GM18507 (cell line): ENCODE measurements around the gene SDHB.

Experiments used
- DNase-seq: peaks from one replicate; pipeline ENCODE4 v3.0.0; 2011; ENCODE audit warnings: low read depth; ENCODE audit not compliant: insufficient read length; ENCODE audit errors: extremely low spot score
- FAIRE-seq: peaks from 2 replicates; lab custom pipeline; 2011; peaks lifted over from hg19 to GRCh38; lab: Jason Lieb, UNC

Gene SDHB

GRCh38 chr1:16993521-16994038 lies 60.3 kb downstream of the SDHB start:
- no peak for FAIRE-seq

GRCh38 chr1:16992675-16993074 lies 61.2 kb downstream of the SDHB start:
- FAIRE-seq (no peak), DNase-seq (no peak)

More at GRCh38 chr1:16993521-16994038, 60.3 kb downstream of the SDHB start:
- no peak for DNase-seq

DNA sequence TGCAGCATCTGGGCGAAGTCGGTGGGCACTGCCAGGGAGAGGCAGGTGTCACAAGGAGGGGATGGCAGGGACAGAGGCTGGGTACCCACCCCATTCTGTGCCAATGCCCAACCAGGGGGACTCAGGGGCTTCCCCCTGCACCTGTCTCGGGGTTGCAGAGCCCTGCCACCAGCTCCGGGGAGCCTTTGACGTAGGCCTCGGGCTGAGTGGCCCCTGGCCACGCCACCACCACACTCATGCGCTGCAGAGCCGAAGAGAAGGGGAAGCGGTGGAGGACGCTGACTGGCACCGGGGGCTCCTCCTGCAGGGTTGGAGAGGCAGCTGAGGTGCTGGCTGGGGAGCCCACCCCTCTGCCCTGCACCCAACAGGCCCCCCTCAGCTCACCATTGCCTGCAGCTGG lies 61.7 kb downstream of the SDHB start:
- DNase-seq = no peak
- no peak for FAIRE-seq

- FAIRE-seq (no peak), DNase-seq (no peak)
Measured at GRCh38 chr1:16991571-16991970, 62.3 kb downstream of the SDHB start.

DNA sequence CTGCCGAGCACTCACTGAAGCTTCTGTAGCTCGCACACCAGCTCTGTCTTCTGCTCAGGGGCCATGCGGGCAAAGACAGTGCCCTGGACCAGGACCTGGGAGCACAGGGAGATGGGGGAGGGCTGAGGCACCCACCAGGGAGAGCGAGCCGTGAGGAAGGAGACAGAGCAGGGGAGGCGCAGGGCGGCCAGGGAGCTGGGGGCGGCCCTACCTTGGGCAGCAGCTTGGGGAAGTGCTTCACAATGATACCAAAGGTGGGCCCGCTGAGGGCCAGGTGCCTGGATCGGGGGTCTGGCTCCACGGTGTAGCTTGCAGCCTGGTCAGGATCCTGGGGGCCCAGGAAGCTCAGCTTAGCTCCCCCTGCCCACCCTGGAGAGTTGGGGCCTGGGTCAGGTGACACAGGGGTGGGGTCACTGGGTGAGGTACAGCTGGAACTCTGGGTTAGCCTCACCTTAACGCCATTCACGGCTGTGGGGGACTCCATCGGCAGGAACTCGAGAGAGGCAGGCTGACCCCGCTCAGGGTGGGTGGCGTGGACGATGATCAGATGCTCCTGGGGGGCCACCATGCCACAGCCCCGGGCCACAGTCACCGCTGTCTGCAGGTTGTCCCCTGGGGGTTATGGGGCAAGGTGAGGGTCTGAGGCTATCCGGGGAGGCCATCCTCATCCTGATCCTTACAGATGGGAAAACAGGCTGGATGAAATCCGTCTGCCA lies 64.0 kb downstream of the SDHB start:
- DNase-seq = no peak
- FAIRE-seq = no peak

- no peak for DNase-seq
- no peak for FAIRE-seq
Measured at GRCh38 chr1:16988210-16988609, 65.6 kb downstream of the SDHB start.

- no peak for DNase-seq
- FAIRE-seq = no peak
Measured at GRCh38 chr1:16986962-16987361, 66.9 kb downstream of the SDHB start.

- DNase-seq = no peak
- FAIRE-seq = no peak
Measured at GRCh38 chr1:16986560-16986959, 67.3 kb downstream of the SDHB start.

DNA sequence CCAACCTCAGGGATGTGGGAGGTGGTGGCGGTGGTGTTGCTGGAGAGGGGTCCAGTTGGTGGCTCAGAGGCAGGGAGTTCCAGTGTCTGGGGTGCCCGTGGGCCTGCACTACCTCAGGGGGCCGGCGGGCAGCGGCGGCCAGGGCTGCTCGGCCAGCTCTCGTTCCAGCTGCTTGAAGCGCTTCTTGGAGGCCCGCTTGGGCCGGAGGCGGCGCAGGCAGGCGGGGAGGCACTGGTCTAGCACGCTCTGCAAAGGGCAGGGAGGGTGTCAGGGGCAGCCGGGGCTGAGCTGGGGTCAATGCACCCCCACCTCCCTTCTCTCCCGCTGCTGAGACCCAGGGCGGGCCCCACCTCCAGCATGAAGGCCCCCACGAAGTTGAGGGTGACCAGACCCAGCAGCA lies 67.7 kb downstream of the SDHB start:
- no peak for DNase-seq
- no peak for FAIRE-seq

- FAIRE-seq (no peak), DNase-seq (no peak)
Measured at GRCh38 chr1:16984717-16985116, 69.1 kb downstream of the SDHB start.

- DNase-seq (no peak), FAIRE-seq (no peak)
Measured at GRCh38 chr1:16983649-16984048, 70.2 kb downstream of the SDHB start.

- FAIRE-seq (no peak), DNase-seq (no peak)
Measured at GRCh38 chr1:16982902-16983301, 70.9 kb downstream of the SDHB start.

DNA sequence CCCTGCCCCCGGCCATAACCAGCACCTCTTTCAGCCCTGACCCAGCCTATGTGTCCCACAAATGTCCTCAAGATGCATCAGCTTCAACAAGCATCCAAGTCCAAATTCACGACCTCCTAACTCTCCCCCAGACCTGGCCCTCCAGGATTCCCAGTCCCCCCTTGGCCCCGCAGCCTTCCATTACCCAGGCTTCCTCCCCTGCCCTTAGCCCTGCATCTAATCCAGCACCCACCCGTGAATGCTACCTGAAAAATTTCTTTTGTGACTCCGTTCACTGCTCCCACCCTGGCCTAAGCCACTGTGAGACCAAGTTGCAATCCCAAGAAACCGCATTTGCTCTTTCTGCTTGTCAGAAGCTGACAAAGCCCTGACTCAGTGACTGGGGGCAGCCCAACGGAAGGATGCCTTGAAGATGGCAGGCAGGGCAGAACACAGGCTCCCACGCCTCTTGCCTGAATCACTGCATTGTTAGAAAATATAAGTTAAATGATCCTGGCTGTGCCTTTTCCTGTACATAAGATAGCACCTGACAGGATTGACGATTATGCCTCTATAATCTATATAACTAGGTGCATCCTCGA lies 72.5 kb downstream of the SDHB start:
- FAIRE-seq = no peak

DNA sequence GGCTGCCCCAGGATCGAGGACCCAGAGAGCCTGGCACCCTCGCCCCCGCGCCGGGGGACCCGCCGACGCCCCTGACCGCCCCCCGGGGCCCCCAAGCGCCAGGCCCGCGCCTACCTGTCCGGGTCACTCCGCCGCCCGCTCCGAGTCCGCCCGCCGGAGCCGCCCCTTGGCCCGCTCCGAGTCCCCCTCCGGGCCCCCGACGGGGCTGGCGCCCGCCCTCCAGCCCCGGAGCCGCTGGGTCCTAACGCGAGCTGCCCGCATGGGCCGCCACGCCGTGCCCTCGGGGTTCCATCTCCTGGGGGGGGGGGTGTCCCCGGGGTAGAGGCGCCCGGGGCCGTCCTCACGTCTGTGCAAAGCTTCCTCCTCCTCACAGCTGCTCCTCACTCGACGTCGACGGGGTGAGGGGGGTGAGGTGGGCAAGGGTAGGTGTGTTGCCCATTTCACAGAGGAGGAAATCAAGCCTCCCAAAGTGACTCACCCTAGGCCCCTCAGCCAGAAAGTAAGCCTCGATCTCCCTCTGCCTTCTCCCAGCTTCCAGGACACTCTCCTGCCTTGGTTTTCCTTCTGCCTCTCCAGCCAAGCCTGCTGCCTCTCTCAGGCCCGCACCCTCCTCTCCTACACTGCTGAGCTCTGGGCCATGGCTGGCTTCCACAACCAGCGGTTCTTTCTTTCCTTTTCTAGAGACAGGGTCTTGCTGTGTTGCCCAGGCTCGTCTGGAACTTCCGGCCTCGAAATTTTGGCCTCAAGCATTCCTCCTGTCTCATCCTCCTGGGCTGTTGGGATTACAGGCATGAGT lies 73.2 kb downstream of the SDHB start, which contains the start of gene MFAP2:
MFAP2 (minus strand) TSS at position 148 of the 796 bp plus-strand sequence. CDS start 2,347 bp downstream, outside the sequence.
- DNase-seq (no peak), FAIRE-seq (no peak)

More for the DNA sequence above, 72.5 kb downstream of the SDHB start:
- DNase-seq = no peak

DNA sequence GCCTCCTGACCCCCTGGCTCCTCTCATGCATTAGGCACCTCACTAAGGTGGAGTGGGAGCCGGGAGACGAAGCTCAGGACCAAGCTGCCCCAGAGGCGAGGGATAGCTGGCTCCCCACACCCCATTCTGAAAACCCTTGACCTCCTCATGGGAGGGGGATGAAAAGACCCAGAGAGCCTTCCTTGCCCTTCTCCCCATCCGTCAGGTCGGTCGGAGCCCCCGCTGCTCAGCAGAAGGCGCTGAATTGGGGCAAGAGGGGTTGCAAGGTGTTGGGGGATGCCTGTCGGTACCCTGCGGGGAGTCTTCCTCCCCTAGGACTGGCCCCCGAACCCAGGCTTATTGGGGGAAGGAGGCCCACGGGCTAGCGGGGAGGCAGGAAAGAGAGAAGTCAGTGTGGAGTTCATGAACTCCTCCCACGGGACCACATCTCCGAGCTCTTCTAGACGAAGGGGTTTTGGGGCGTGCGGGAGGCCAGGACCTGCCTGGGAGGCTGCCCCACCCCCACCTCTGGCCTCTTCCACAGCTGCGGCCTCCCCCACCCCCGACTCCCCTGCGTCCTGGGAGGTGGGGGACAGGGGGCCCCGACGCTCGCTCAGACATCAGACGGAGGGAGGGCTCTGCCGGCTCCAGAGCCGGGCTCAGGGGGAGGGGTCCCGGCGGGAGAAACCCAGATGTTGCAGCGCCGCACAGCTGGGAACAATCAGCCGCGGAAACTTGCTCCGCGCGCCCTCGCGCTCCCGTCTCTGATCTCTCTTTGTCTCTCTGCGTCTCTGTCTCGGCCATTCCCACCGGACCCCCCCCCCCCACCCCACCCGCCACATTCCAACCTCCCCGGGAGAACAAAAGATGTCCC lies 74.1 kb downstream of the SDHB start:
- FAIRE-seq = no peak

GRCh38 chr1:16978567-16979474 lies 75.0 kb downstream of the SDHB start:
- DNase-seq = no peak
- FAIRE-seq = no peak

More for the DNA sequence above, 74.1 kb downstream of the SDHB start:
- no peak for DNase-seq

DNA sequence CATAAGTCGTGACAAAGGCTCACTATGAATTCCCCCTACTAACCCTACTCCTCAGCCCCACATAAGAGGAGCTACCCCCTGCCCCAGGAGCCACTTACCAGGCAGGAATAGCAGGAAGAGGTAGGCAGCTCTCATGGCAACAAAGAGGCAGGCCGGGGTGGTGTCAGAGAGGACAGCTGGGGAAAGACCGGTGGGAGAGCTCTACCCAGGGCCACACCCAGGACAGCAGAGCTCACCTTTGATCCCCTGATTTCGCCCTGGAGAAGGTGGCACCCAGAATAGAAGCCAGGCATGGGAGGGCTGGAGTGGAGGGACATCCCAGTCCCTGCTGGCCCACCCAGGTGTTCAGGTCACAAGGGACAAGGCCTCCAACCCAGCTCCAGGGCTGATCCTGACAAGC lies 75.7 kb downstream of the SDHB start:
- FAIRE-seq = no peak

DNA sequence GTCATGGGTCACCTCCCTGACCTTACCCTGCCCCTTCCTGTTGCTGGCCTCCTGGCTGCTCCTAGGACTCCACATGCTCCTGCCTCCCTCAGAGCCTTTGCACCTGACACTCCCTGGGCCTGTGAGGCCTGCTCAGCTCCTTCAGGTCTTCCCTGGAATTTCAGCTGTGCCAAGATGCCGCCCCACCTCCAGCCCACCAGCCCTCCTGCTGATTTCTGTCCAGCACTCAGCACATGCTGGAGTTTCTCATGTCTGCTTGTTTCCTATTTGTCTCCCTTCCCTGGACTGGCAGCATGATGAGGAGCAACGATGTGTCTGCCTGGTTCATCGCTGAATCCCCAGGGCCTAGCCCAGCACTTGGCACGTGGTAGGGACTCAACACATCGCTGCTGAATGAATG lies 76.5 kb downstream of the SDHB start:
- no peak for FAIRE-seq

More for the DNA sequence above, 75.7 kb downstream of the SDHB start:
- no peak for DNase-seq

More for the DNA sequence above, 76.5 kb downstream of the SDHB start:
- no peak for DNase-seq
